Uterus (tissue), 2 donors: ENCODE data around the gene WTAP.

Experiments used
- CTCF ChIP-seq, 4 experiments: fragments of 200-600 bp in 2 of 4; fragments of 450-650 bp in 2 of 4; sonication (generic) in 2 of 4; IDR thresholded peaks; one replicate each; pipeline ENCODE4 v1.5.1; 2016 to 2019; ENCODE audit warnings: antibody characterized with exemption in 4 of 4, mild to moderate bottlenecking in 2 of 4, moderate library complexity in 1 of 4
- POLR2A ChIP-seq, 2 donors: fragments of 450-650 bp; IDR thresholded peaks; one replicate each; pipeline ENCODE4 v1.6.1; 2016; ENCODE audit warnings: antibody characterized with exemption in 2 of 2, mild to moderate bottlenecking in 1 of 2, moderate library complexity in 1 of 2

GRCh38 chr6:159726918-159727716 lies at the start of gene WTAP:
- TF ChIP-seq CTCF (IDR thresholded peaks at IDR 0.05) = peak in 1 of 4 experiments; percentile 16
- TF ChIP-seq POLR2A (IDR thresholded peaks at IDR 0.05) = peak; percentile 74 to 83
